Common myeloid progenitor, CD34-positive (primary cell): ENCODE measurements around the gene MRFAP1L1.
A peak's percentile ranks its signal among the peaks of the same experiment; 100 is the strongest.

Source experiments
- CTCF ChIA-PET: fragments of 350-600 bp; sonication (Branson Sonifier 250); formaldehyde crosslinking; loops from one replicate; lab custom pipeline; 2021; ENCODE audit warnings: antibody characterized with exemption; lab: Charles Lee
- POLR2A ChIA-PET: fragments of 350-600 bp; sonication (Branson Sonifier 250); formaldehyde crosslinking; loops from one replicate; lab custom pipeline; 2021; ENCODE audit warnings: antibody characterized with exemption; lab: Charles Lee
- DNase-seq, 3 donors: peaks; one replicate each; pipeline versions ENCODE4 v3.0.0 to v3.0.0-alpha.2; 2013
- H3K27ac ChIP-seq, 2 experiments: 1 replicate in 1 of 2; 2 replicates in 1 of 2; pipeline ENCODE4 v1.7.0; 2013; ENCODE audit warnings: inconsistent platforms in 2 of 2, low read length in 2 of 2, mild to moderate bottlenecking in 2 of 2, low read depth in 1 of 2, moderate library complexity in 1 of 2; ENCODE audit not compliant: severe bottlenecking in 2 of 2, insufficient read depth in 1 of 2, poor library complexity in 1 of 2
- H3K27me3 ChIP-seq, 5 experiments: replicated peaks in 2 of 5; 1 replicate in 3 of 5; 2 replicates in 2 of 5; pipeline versions ENCODE4 v1.6.1 to v1.7.0; 2013; ENCODE audit warnings: low read length in 4 of 5, mild to moderate bottlenecking in 2 of 5, moderate library complexity in 2 of 5, inconsistent platforms in 1 of 5; ENCODE audit not compliant: insufficient read depth in 5 of 5, control insufficient read depth in 4 of 5
- H3K36me3 ChIP-seq, 4 experiments: 1 replicate in 2 of 4; 2 replicates in 2 of 4; pipeline versions ENCODE4 v1.6.1 to v1.7.0; 2013; ENCODE audit warnings: low read length in 3 of 4, control low read depth in 1 of 4, mild to moderate bottlenecking in 1 of 4; ENCODE audit not compliant: control insufficient read depth in 4 of 4, insufficient read depth in 4 of 4
- H3K4me1 ChIP-seq, 4 experiments: 1 replicate in 3 of 4; 2 replicates in 1 of 4; pipeline versions ENCODE4 v1.6.1 to v1.7.1; 2013; ENCODE audit warnings: low read length in 3 of 4, mild to moderate bottlenecking in 3 of 4, control low read depth in 1 of 4, inconsistent platforms in 1 of 4, moderate library complexity in 1 of 4; ENCODE audit not compliant: control insufficient read depth in 4 of 4, insufficient read depth in 4 of 4; ENCODE audit errors: control extremely low read depth in 1 of 4
- H3K4me3 ChIP-seq, 7 experiments: 1 replicate in 4 of 7; 2 replicates in 3 of 7; pipeline versions ENCODE4 v1.5.1 to v1.7.0; 2013; ENCODE audit warnings: mild to moderate bottlenecking in 7 of 7, low read length in 6 of 7, moderate library complexity in 6 of 7, inconsistent platforms in 2 of 7, low read depth in 2 of 7, control low read depth in 1 of 7; ENCODE audit not compliant: insufficient read depth in 4 of 7, control insufficient read depth in 1 of 7; ENCODE audit errors: extremely low read depth in 1 of 7
- H3K9me3 ChIP-seq, 5 experiments: 1 replicate in 4 of 5; 2 replicates in 1 of 5; pipeline versions ENCODE4 v1.6.1 to v1.7.1; 2013; ENCODE audit warnings: low read length in 4 of 5, mild to moderate bottlenecking in 2 of 5, inconsistent platforms in 1 of 5, low read depth in 1 of 5, moderate library complexity in 1 of 5; ENCODE audit not compliant: control insufficient read depth in 4 of 5, insufficient read depth in 2 of 5; ENCODE audit errors: control extremely low read depth in 1 of 5
- WGBS: methylation state at CpG from one replicate; pipeline ENCODE4 v1.1.5; 2013; ENCODE audit not compliant: insufficient coverage; 5-methylcytosine and 5-hydroxymethylcytosine counted together

The MRFAP1L1 gene

DNA sequence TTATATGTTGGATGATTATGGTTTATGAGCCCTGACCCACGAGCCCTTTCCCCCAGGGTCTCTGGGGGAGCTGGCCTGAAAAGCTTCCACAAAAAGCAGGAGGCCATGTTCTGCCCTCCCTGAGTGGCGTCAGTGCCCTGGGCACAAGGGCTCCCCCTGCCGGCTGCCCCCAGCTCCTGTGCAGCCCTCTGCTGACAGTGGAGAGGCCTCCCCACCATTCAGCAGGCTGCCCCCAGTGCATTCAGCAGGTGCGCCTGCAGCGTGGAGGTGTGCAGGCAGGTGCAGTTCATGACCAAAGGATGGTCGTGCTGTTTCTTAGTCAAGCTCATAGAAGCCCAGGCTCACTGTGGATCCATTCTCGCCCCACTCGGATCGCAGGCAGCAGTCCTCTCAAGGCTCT, 28.5 kb downstream of the MRFAP1L1 start:
- Histone ChIP-seq H3K4me1 (peaks cover 6 to 20% (median 12%) of the 10 kb centered on the region in 4 experiments), H3K27ac (no peak overlapping the region), H3K4me3 (no peak overlapping the region), H3K9me3 (peaks cover 0 to 6% (median 3%) of the 10 kb centered on the region in 5 experiments), H3K36me3 (peaks cover 0 to 32% (median 10%) of the 10 kb centered on the region in 4 experiments), H3K27me3 (no peaks in the 10 kb centered on the region)
- WGBS = 90% methylated on average over 4 of the region's 9 CpGs
- CTCF ChIA-PET = interaction anchor here (1.0 to 3.2 kb wide), 4 partner anchors 9 to 38 kb away, joined by 3 to 10 read pairs (median 6); no protein-coding TSS in a partner anchor
- DNase-seq = no peak
- POLR2A ChIA-PET = no interaction called here

GRCh38 chr4:6680372-6681034, 29.2 kb downstream of the MRFAP1L1 start:
- WGBS = 93% methylated on average over 6 of the region's 10 CpGs
- CTCF ChIA-PET = interaction anchor here (1.0 to 3.2 kb wide), 5 partner anchors 9 to 39 kb away, joined by 3 to 10 read pairs (median 5); no protein-coding TSS in a partner anchor
- Histone ChIP-seq H3K9me3 (peaks cover 0 to 6% (median 3%) of the 10 kb centered on the region in 5 experiments), H3K36me3 (peaks cover under 1 to 39% (median 13%) of the 10 kb centered on the region in 4 experiments), H3K27me3 (no peaks in the 10 kb centered on the region), H3K4me3 (no peak overlapping the region), H3K27ac (no peak overlapping the region), H3K4me1 (peaks cover 7 to 21% (median 19%) of the 10 kb centered on the region in 4 experiments)
- POLR2A ChIA-PET = no interaction called here
- no peak for DNase-seq

GRCh38 chr4:6676722-6677558, 32.7 kb downstream of the MRFAP1L1 start:
- H3K27me3 ChIP-seq = no peaks in the 10 kb centered on the region
- no peak overlapping the region for H3K27ac ChIP-seq
- no peak for DNase-seq
- 87% methylated on average over 15 of the region's 21 CpGs for WGBS
- H3K9me3 ChIP-seq = peaks cover 0 to 6% (median 3%) of the 10 kb centered on the region in 5 experiments
- peaks cover 2 to 39% (median 14%) of the 10 kb centered on the region in 4 experiments for H3K36me3 ChIP-seq
- ChIA-PET CTCF (interaction anchor here (0.8 to 1.1 kb wide), 2 partner anchors 10 to 197 kb away, joined by 3 read pairs; no protein-coding TSS in a partner anchor), POLR2A (no interaction called here)
- peak overlapping the region in 1 of 7 experiments; percentile 31 for H3K4me3 ChIP-seq
- peaks cover 14 to 38% (median 33%) of the 10 kb centered on the region in 4 experiments for H3K4me1 ChIP-seq

DNA sequence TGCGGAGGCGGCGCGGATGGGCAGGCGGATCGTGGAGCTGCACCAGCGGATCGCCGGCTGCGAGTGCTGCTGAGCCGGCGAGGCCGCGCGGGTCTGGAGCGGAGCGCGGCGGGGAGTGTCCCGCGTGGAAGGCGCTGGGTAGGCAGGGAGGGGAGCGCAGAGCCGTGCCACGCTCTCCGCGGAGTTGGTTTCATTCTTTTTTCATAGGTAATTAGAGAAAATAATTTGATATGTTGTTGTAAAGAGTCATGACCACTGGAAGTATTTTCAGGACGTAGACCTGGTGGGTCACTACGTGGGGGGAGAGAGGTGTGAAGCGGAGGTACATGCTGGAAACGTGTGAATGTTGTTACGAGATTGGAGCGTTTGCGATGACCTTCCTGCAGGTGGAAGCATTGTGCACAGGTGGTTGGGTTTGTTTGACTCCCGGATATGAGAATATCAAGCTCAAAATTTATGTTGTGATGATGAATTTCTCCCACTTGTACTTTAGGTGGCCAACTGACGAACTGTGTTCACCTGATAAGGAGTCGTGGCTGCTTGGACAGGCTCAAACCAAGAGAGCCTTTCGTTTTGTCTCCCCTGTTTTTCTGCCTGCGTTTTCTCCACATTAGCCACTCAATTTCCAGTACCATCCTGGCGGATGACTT, 35.0 kb downstream of the MRFAP1L1 start:
- POLR2A ChIA-PET = interaction anchor here (1.3 to 1.4 kb wide), 3 partner anchors 12 to 34 kb away, joined by 4 to 8 read pairs (median 7); partner anchors contain the start of gene MRFAP1

GRCh38 chr4:6673660-6674499, 35.8 kb downstream of the MRFAP1L1 start:
- peak overlapping the region; percentile 25 to 71 for H3K27ac ChIP-seq
- CTCF ChIA-PET = interaction anchor here (1.0 to 4.4 kb wide), 12 partner anchors 10 to 200 kb away, joined by 4 to 24 read pairs (median 8); partner anchors contain the start of gene BLOC1S4
- whole genome bisulfite sequencing = under 1% methylated on average over 60 of the region's 89 CpGs

More for the DNA sequence above, 35.0 kb downstream of the MRFAP1L1 start:
- peak; percentile 70 to 83 (median 77) for DNase-seq
- Histone ChIP-seq H3K27ac (peak overlapping the region in 1 of 2 experiments; percentile 61), H3K4me1 (peaks cover 14 to 38% (median 33%) of the 10 kb centered on the region in 4 experiments), H3K9me3 (peaks cover 0 to 3% (median 0%) of the 10 kb centered on the region in 5 experiments), H3K27me3 (no peaks in the 10 kb centered on the region), H3K36me3 (peaks cover 2 to 31% (median 11%) of the 10 kb centered on the region in 4 experiments), H3K4me3 (peak overlapping the region; percentile 61 to 82 (median 77))
- CTCF ChIA-PET = interaction anchor here (0.7 to 3.3 kb wide), 14 partner anchors 9 to 200 kb away, joined by 3 to 22 read pairs (median 6); partner anchors contain the start of genes BLOC1S4 and S100P
- under 1% methylated on average over 30 of the region's 40 CpGs for WGBS

More at GRCh38 chr4:6673660-6674499, 35.8 kb downstream of the MRFAP1L1 start:
- Histone ChIP-seq H3K4me1 (peaks cover 14 to 38% (median 33%) of the 10 kb centered on the region in 4 experiments), H3K9me3 (no peaks in the 10 kb centered on the region), H3K4me3 (peak overlapping the region; percentile 61 to 82 (median 77)), H3K27me3 (no peaks in the 10 kb centered on the region), H3K36me3 (peaks cover 2 to 26% (median 11%) of the 10 kb centered on the region in 4 experiments)
- POLR2A ChIA-PET = interaction anchor here (0.5 to 1.4 kb wide), 8 partner anchors 13 to 628 kb away, joined by 3 to 8 read pairs (median 4); partner anchors contain the start of genes BLOC1S4, MRFAP1 and MRFAP1L1
- DNase-seq = peak; percentile 98 to 99 (median 99)
